ENCODE results near the gene CACNA1A. TPM values are rescaled to one million over a fixed set of nuclear protein-coding genes. Genes with fewer than 3 reads are reported as not detected.

Gene CACNA1A
- total RNA-seq, 1 donor from 2014 or later, result 16.5 TPM

GRCh38 chr19:13381827-13382632, 124.2 kb downstream of the CACNA1A start:
- H3K4me1 ChIP-seq, result no peaks in the 10 kb centered on the region
- no peaks in the 10 kb centered on the region for H3K27me3 ChIP-seq
- H3K4me3 ChIP-seq, result no peak overlapping the region
- no peaks in the 10 kb centered on the region for H3K9me3 ChIP-seq (ENCODE audit: low read depth)
- H3K36me3 Mint-ChIP-seq, result no peaks in the 10 kb centered on the region
- no peak overlapping the region for H3K27ac Mint-ChIP-seq
- DNase-seq (ENCODE audit: low spot score), result no peak
- no peaks in the 10 kb centered on the region for H3K36me3 ChIP-seq
- peaks cover 4% of the 10 kb centered on the region for H3K27me3 Mint-ChIP-seq (ENCODE audit: insufficient read depth, low read depth)
- no peak overlapping the region for H3K4me3 Mint-ChIP-seq
- no peaks in the 10 kb centered on the region for H3F3A ChIP-seq (ENCODE audit: low read depth)
- H3K79me2 ChIP-seq (ENCODE audit: low read depth), result no peaks in the 10 kb centered on the region
- H3K4me1 Mint-ChIP-seq, result no peaks in the 10 kb centered on the region
- H3K27ac ChIP-seq, result no peak overlapping the region
- H3K4me2 ChIP-seq, result no peak overlapping the region
- TF ChIP-seq CTCF (IDR thresholded peaks at IDR 0.05), result no peak
- TF ChIP-seq EZH2 (IDR thresholded peaks at IDR 0.05), result no peak
- TF ChIP-seq EZH2phosphoT487 (IDR thresholded peaks at IDR 0.05), result no peak
- peaks cover 5% of the 10 kb centered on the region for H4K20me1 ChIP-seq (ENCODE audit: low read depth)
- H3K9ac ChIP-seq, result no peak overlapping the region
- peaks cover 3% of the 10 kb centered on the region for H3K9me3 Mint-ChIP-seq
- H2AFZ ChIP-seq (replicated peaks), result no peak overlapping the region

- Mint-ChIP-seq H3K27ac (no peak overlapping the region), H3K36me3 (no peaks in the 10 kb centered on the region), H3K27me3 (ENCODE audit: insufficient read depth, low read depth) (no peaks in the 10 kb centered on the region), H3K4me3 (no peak overlapping the region), H3K9me3 (peaks cover 3% of the 10 kb centered on the region), H3K4me1 (no peaks in the 10 kb centered on the region)
- Histone ChIP-seq H3F3A (ENCODE audit: low read depth) (no peaks in the 10 kb centered on the region), H3K9ac (no peak overlapping the region), H3K36me3 (no peaks in the 10 kb centered on the region), H3K27me3 (no peaks in the 10 kb centered on the region), H3K4me2 (no peak overlapping the region), H3K9me3 (ENCODE audit: low read depth) (no peaks in the 10 kb centered on the region), H3K27ac (no peak overlapping the region), H3K4me1 (no peaks in the 10 kb centered on the region), H3K4me3 (no peak overlapping the region), H2AFZ (replicated peaks) (no peak overlapping the region), H4K20me1 (ENCODE audit: low read depth) (no peaks in the 10 kb centered on the region), H3K79me2 (ENCODE audit: low read depth) (no peaks in the 10 kb centered on the region)
- no peak for DNase-seq (ENCODE audit: low spot score)
- no peak for TF ChIP-seq EZH2 (IDR thresholded peaks at IDR 0.05)
- TF ChIP-seq EZH2phosphoT487 (IDR thresholded peaks at IDR 0.05), result no peak
- no peak for TF ChIP-seq CTCF (IDR thresholded peaks at IDR 0.05)
Observed at GRCh38 chr19:13376537-13376936, 129.7 kb downstream of the CACNA1A start.

- Histone ChIP-seq H3K4me3 (no peak overlapping the region), H3K9me3 (ENCODE audit: low read depth) (no peaks in the 10 kb centered on the region), H3F3A (ENCODE audit: low read depth) (no peaks in the 10 kb centered on the region), H3K36me3 (no peaks in the 10 kb centered on the region), H4K20me1 (ENCODE audit: low read depth) (no peaks in the 10 kb centered on the region), H3K27ac (no peak overlapping the region), H3K9ac (no peak overlapping the region), H3K27me3 (no peaks in the 10 kb centered on the region), H2AFZ (replicated peaks) (no peak overlapping the region), H3K4me2 (no peak overlapping the region), H3K79me2 (ENCODE audit: low read depth) (no peaks in the 10 kb centered on the region), H3K4me1 (no peaks in the 10 kb centered on the region)
- Mint-ChIP-seq H3K36me3 (no peaks in the 10 kb centered on the region), H3K27ac (no peak overlapping the region), H3K9me3 (peaks cover 3% of the 10 kb centered on the region), H3K4me1 (no peaks in the 10 kb centered on the region), H3K4me3 (no peak overlapping the region), H3K27me3 (ENCODE audit: insufficient read depth, low read depth) (peaks cover 4% of the 10 kb centered on the region)
- DNase-seq (ENCODE audit: low spot score), result no peak
- no peak for TF ChIP-seq EZH2 (IDR thresholded peaks at IDR 0.05)
- TF ChIP-seq CTCF (IDR thresholded peaks at IDR 0.05), result no peak
- TF ChIP-seq EZH2phosphoT487 (IDR thresholded peaks at IDR 0.05), result no peak
Observed at GRCh38 chr19:13373599-13373998, 132.7 kb downstream of the CACNA1A start.

Measured in neural progenitor cell (in vitro differentiated cells).